ENCODE measurements around the gene SULF2.
"Not testable (repeated sequence)": the region's sequence is repeated elsewhere in the genome, so short reads cannot be mapped to it uniquely, and the experiment has no call there.

The SULF2 gene

GRCh38 chr20:47804972-47805371 lies 19.7 kb upstream of the SULF2 start:
- not testable (repeated sequence) for DNase-seq (ENCODE audit: low read depth in 3 of 3)

- DNase-seq (ENCODE audit: low read depth in 3 of 3), result not testable (repeated sequence)
Observed at GRCh38 chr20:47804224-47804825, 19.0 kb upstream of the SULF2 start.

- no peak for DNase-seq (ENCODE audit: low read depth in 3 of 3)
Observed at GRCh38 chr20:47802975-47803374, 17.7 kb upstream of the SULF2 start.

- no peak for DNase-seq (ENCODE audit: low read depth in 3 of 3)
Observed at GRCh38 chr20:47802226-47802920, 17.1 kb upstream of the SULF2 start.

GRCh38 chr20:47801759-47802158 lies 16.5 kb upstream of the SULF2 start:
- no peak for DNase-seq (ENCODE audit: low read depth in 3 of 3)

- DNase-seq (ENCODE audit: low read depth in 3 of 3), result no peak
Observed at GRCh38 chr20:47801079-47801478, 15.8 kb upstream of the SULF2 start.

- DNase-seq (ENCODE audit: low read depth in 3 of 3), result no peak
Observed at GRCh38 chr20:47800623-47801022, 15.3 kb upstream of the SULF2 start.

- DNase-seq (ENCODE audit: low read depth in 3 of 3), result no peak
Observed at GRCh38 chr20:47799116-47799715, 13.9 kb upstream of the SULF2 start.

GRCh38 chr20:47796971-47797370 lies 11.7 kb upstream of the SULF2 start:
- DNase-seq (ENCODE audit: low read depth in 3 of 3), result no peak

- DNase-seq (ENCODE audit: low read depth in 3 of 3), result no peak
Observed at GRCh38 chr20:47795214-47795907, 10.1 kb upstream of the SULF2 start.

- DNase-seq (ENCODE audit: low read depth in 3 of 3), result not testable (repeated sequence)
Observed at GRCh38 chr20:47794264-47794663, 9.0 kb upstream of the SULF2 start.

GRCh38 chr20:47792021-47792618 lies 6.8 kb upstream of the SULF2 start:
- DNase-seq (ENCODE audit: low read depth in 3 of 3), result no peak

GRCh38 chr20:47791084-47791599 lies 5.9 kb upstream of the SULF2 start:
- no peak for DNase-seq (ENCODE audit: low read depth in 3 of 3)

GRCh38 chr20:47790580-47790965 lies 5.3 kb upstream of the SULF2 start:
- DNase-seq (ENCODE audit: low read depth in 3 of 3), result no peak

- DNase-seq (ENCODE audit: low read depth in 3 of 3), result no peak
Observed at GRCh38 chr20:47789764-47790579, 4.7 kb upstream of the SULF2 start.

- DNase-seq (ENCODE audit: low read depth in 3 of 3), result no peak
Observed at GRCh38 chr20:47789081-47789763, 3.9 kb upstream of the SULF2 start.

- DNase-seq (ENCODE audit: low read depth in 3 of 3), result no peak
Observed at GRCh38 chr20:47788741-47789080, 3.4 kb upstream of the SULF2 start.

GRCh38 chr20:47786765-47787107 lies 1.5 kb upstream of the SULF2 start:
- no peak for DNase-seq (ENCODE audit: low read depth in 3 of 3)

GRCh38 chr20:47785854-47786764 lies 828 bp upstream of the SULF2 start:
- DNase-seq (ENCODE audit: low read depth in 3 of 3), result peak in 1 of 3 donors; percentile 5
